Stimulated activated CD4-positive, alpha-beta T cell treated with anti-CD3 and anti-CD28 coated beads, Interleukin-12 subunit alpha, Interleukin-12 subunit beta, amount 100 ng/mL, for 48 hours (primary cell): ENCODE results near the gene SCARF1.
A peak's percentile ranks its signal among the peaks of the same experiment; 100 is the strongest.

Experiments used
- DNase-seq, 3 donors: peaks; one replicate each; pipeline ENCODE4 v3.0.0-alpha.2; 2020; ENCODE audit warnings: low read depth in 2 of 3, low spot score in 1 of 3

SCARF1 gene

DNA sequence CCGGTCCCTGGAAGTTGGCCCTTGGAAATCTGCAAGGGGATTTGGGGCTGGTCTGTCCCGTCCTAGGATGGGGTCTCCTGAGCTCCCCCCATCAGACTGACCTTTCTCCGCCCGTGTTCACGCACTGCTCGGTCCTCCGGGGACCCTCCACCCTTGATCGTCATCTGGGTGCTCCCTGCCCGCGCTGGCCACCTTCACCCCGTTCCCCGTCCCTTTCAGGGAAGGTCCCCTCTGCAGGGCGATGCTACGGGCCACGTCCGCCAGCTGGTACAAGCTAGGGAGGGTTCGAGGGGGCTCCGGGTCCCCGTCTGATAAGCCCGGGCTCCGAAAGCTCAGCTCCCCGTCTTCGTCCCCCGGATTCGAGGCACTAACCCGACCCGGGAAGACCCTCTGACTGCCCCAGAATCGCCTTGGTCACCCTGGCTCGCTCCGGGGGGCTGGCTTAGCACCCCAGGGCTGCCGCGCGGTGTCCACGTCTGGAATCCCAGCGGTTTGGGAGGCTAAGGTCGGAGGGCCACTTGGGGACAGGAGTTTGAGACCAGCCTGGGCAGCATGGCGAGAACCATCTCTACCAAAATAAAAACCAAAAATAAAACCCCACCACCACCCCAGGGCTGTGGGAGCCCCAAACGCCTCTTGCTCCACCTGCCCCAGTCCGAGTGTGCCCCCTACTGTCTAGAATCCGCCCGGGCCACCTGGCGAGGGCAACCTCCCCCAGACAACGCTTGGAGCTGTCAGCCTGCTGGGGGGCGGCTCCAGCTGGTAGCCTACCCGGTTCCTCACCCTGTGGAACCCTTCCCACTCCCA is 15.8 kb downstream of the SCARF1 start:
- peak; percentile 61 to 87 (median 73) for DNase-seq

DNA sequence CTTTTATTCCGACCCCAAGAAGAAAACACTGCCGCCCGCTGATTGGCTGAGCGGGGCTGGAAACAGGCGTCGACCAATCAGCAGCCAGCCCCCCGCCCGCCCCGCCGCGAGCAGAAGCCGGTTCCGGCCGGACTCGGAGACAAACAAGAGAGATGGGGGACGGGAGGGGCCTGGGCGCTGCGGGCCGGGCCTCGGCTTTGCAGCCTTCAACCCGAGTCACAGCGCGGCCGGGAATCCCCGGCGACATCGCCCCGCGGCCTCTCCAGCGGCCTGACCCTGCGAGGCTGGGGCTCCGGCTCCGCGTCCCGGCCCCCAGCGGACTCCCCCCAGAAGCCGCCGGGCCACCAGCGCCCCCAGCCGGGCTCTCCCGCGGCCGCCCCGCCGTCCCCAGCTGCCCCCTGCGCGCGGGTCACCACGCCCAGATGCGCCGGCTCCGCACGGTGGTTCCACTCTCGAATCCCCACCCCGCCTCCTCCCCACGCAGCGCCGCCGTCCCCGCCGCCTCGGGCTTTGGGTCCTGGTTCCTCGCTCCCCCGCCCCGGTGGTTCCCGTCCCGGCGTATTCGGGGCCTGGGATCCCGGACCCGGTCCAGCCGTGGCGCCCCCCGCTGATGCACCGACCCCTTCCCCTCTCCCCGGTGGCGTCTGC is 16.6 kb downstream of the SCARF1 start:
- peak; percentile 69 to 84 (median 73) for DNase-seq

DNA sequence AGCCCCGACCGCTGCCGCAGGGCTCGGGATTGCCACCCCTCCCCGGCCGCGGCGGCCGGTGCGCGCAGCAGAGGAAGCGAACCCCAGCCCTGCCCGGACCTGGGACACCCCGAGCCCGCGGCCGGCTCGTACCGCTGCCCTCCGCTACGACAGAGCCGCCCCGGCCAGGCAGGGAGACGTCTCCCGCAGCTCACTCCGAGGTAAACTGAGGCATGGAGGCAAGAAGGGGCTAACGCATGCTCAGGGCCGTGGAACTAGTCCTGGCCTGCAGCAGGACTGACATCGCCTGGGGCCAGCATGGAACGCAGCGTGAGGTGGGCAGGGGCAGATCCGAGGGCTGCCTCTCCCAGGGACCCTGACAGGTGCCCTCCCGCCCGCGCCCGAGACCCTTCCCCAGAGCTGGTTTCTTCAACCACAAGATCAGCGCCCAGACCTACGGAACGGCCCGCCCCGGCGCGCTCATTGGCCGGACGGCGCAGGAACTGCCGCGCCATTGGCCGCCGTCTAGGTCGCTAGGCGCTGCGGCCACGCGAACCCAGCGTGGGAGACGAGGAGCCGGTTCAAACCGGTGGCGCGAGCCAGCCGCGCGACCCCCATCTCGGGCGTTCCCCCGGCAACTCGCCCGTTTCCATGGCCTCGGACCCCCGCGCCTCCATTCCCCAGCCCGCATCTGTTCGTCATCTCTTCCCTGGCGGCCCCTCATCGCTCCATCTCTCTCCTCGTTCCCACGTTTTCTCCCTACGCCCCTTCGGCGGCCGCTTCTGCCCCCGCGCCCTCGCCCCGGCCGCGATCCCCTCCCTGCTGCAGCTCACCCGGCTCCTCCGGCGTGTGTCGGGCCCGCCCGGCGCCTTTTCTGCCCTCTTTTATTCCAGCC is 17.3 kb downstream of the SCARF1 start, which contains the start of gene SLC43A2:
Gene SLC43A2, minus strand, starts transcription at position 853 of the 874 bp plus-strand sequence. CDS start 960 bp downstream, outside the sequence.
- DNase-seq: peak; percentile 50 to 69 (median 54)

DNA sequence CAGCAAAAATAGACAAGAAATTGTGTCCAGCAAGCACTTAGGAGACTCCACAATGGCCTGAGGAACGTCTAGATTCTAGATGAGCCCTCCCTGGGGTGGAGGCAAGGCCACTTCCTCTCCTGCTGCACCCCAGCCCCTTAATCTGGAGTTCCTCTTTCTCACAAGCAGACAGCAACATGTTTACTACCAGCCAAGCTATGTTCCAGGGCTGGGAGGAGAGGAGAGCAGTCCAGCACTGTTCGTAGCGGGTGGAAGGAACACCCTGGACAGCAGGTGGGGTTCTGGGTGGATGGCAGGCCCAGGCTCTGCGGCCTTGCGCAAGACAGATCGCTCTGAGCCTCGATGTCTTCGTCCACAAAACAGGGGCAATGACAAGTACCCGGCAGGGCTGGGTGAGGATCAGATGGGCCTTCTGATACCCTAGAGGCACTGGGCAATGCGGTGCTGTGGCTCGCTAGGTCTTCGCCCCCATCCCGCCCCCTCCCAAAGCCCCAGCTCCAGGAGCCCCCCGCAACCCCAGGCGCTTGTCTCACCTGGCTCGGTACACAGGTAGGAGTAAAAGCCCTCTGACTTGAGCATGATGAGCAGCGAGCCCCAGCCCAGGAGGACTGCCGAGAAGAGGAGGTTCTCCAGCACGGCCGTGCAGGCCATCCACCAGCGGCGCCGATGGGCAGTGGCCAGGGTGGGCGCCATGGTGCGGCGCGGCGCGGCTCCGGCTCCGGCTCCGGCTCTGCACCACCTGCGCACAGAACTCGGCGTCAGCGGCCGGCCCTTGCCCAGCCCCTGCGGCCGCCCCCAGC is 18.1 kb downstream of the SCARF1 start:
- DNase-seq: no peak

DNA sequence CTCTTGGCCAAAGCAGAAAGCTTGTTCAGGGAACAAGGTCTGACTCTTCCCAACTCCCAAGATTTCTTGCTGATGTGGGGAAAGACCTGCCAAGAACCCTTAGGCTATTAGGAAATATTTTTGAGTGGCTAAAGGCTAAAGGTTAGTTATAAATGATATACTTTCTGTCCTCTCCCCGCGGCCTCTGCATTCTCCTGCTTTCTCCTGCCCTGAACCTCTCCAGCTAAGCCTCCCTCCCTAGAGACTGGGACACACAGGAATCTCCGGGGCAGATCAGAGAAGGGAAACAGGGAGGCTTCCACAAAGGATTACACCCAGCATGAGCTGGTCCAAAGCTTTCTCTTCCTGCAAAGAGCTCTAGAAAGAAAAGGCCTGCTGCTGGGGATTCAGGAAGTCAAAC is 19.2 kb downstream of the SCARF1 start:
- no peak for DNase-seq

DNA sequence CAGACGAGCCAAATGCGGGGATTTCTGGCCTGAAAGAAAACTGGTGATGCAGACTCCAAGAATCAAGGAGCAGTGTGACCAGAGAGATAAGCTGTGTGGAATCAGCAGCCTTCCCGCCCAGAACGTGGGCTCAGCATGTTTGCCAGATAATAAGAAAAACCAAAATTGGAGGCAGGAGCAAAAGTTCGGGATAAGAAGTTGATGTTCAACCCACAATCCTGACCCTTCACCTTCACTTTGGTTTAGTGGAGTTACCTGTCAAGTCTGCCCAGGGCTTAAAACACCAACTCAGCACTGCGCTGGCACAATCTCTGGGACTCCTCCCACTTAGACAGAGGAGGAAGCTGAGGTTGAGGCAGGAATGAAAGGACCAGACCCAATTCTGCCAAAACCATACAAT is 20.0 kb downstream of the SCARF1 start:
- no peak for DNase-seq

DNA sequence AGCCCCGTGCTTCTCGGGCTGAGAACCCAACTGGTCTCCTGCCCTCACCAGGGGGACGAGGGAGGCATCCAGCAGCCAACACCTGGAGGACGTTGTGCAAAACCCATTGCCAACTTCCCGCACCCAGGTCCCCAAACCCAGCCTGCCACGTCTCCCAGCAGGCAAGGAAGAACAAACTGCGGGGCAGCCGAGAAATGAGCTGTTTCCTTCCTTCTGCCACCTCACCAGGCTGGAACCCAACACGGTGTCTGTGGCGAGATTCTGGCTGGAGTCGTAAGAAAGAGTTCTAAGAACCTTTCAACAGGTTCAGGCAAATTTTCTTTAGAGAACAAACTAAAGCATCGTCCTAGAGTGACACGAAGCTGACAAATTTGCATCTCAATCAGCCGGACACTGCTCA is 20.5 kb downstream of the SCARF1 start:
- no peak for DNase-seq

DNA sequence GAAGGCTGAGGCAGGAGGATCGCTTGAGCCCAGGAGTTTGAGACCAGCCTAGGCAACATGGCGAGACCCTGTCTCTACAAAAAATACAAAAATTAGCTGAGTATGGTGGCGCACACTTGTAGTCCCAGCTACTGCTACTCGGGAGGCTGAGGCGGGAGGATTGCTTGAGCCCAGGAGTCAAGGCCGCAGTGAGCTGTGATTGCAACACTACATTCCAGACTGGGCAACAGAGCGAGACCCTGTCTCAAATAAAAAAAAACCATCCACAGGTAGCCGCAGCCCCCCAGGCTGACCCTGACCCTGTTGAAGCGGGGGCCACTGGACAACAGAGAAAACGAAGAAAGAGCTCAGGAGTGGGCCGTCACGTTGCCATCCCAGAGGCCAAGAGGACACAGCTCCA is 20.9 kb downstream of the SCARF1 start:
- no peak for DNase-seq

DNA sequence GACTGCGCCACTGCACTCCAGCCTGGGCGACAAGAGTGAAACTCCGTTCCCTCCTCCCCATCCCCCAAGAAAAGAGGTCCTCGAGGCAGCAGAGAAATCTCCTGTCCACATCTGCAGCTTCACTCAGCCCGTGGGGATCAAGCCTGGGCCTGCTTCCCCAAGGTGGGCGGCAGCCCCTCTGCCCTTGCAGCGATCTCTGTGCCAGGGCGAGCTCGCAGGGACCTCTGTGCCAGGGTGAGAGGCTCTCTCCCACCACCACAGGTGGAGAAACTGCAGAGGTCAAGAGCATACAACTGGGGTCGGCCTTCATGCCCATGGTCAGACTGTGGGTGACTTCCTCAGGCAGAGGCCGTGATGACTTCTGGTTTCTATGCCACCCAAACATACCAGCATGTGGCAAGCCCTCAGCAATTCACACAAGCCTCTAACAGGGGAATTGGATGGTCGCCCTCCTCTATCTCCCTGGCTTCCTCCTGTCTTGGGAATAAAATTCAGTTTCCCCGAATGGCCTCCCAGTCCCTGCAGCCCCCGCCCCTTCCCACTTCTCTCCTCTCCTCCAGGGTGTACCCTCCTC is 22.4 kb downstream of the SCARF1 start:
- DNase-seq: no peak

DNA sequence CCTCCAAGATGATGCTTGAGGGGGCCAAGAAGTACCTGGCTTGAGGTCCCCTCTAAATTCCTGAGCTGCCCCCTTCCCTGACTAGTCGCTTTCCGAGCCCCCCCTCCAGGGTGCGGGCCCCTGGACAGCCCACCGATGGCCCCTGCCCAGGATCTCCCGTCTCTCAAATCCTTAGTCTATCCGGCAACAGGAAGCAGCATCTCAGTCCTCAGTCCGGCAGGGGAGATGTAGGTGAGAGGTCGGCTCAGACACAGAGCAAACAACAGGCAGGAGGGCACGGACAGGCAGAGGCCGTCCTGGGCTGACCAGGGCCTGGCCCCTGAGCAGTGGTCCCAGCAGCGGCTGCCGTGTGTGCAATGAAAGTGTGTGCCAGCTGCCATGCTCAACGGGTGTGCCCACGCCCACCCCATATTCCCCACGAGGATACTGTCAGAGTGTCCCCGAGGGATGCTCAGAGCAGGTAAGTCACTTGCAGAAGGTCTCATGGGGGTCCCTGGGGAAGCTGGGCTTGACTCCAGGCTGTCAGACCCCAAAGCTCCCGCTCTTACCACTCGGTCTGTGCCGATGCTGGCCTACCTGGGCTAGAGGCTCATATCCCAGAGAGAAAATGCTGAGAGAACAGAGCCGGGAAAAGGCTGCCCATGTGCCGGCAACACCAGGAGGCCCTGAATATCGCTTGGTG is 24.1 kb downstream of the SCARF1 start:
- DNase-seq: no peak

DNA sequence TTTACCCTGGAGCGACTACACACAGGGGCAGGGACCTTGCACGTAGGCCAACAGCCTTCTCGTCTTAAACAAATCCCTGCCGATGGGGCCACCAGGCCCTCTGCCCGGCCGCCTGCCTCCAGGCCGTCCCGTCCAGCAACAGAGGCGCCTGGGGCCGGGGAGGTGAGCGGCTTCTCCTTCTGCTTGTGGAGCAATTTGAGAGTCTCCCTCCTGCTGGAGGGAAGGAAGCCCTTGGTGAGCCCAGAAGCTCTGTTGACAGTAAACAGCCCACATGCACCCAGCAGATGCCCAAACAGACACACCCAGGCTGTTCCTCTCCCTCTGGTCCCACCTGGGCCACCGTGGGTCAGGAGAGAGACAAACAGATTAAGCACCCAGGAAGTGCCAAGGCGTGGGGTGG is 25.0 kb downstream of the SCARF1 start:
- DNase-seq: no peak

DNA sequence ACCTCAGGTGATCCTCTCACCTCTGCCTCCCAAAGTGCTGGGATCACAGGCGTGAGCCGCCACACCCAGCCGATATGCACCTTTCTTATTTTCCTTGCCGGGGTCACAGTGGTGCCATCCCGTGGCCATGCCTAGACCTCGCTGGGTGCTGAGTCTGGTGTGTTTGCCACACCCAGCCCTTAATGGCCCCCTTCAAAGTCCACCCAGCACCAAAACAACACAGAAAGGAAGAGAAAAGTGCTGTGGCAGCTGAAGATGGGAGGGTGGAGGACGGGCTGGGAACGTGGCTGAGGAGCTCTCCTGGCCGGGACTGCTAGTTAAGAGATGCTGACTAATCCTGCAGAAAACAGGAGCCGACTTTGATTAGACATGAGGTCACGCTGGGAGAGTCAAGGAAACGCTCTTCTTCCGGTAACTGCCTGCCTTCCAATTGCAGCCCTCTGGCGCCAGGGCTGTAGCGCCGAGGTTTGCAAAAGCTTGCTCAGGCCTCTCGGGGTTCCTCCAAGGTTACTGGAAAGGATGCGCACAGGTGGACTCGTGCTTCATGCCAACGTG is 27.8 kb downstream of the SCARF1 start:
- DNase-seq: no peak

DNA sequence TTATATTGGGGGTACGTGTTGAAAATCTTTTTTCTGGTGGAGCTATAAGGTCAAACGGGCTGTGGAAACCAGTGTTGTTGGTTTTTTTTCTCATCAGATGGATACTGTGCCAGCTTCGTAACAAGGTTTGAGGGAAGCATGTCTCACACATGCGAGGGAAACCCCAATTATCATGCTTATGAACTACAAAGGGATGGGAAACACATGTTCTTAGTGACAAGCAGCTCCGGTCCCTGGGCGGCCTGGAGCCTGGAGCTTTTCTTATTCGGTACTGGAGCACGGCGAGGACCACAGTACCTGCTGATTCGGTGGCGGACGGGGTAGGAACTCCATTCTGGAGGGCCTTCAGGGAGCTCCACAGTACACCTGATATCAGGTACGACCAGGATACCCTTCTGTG is 29.4 kb downstream of the SCARF1 start:
- no peak for DNase-seq

DNA sequence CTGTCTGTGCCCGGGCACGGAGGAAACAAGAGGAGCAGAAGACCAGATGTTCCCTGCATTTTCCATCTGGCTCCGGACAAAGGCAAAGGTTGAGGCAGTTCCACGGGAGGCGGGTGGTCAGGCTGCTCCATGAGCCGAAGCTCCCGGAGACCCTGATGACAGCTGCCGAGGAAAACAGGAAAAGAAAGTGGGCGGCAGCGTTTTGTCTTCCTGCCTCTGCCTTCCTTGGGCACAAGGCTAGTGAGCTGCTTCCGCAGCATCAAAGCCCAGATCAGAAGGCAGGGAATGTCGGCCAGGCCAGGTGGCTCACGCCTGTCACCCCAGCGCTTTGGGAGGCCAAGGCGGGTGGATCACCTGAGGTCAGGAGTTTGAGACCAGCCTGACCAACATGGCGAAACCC is 33.1 kb downstream of the SCARF1 start:
- no peak for DNase-seq

DNA sequence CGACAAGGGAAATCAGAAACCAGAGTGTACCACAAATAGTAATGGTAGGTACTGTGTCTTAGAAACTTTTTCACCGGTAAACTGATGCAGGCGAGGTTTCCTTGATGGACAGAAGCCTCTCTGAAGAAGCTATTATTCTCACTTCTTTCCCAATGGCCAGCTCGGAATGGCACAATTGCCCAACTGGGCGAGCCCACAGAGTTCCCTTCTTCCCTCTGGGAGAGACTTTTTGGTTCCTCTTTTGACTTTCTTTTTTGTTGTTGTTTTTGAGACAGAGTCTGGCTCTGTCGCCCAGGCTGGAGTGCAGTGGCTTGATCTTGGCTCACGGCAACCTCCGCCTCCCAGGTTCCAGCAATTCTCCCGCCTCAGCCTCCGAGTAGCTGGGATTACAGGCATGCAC is 33.8 kb downstream of the SCARF1 start:
- no peak for DNase-seq

DNA sequence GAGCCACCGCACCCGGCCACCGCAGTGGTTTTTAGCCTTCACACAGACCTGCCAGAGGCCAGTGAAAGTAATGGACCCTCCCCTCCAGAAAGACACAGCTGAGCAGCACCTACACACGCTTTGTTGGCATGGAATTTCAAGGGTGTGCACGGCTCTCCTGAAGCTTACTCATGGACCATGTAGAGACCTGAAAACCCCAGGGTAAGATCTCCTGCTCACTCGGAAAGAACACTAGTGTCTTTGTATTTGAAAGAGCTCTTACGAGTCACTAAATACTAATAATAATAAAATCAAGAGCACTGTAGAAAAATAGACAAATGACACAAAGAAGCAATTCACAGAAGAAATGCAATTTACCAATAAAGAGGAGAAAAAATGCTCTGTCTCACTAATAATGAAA is 36.9 kb downstream of the SCARF1 start:
- DNase-seq: no peak

DNA sequence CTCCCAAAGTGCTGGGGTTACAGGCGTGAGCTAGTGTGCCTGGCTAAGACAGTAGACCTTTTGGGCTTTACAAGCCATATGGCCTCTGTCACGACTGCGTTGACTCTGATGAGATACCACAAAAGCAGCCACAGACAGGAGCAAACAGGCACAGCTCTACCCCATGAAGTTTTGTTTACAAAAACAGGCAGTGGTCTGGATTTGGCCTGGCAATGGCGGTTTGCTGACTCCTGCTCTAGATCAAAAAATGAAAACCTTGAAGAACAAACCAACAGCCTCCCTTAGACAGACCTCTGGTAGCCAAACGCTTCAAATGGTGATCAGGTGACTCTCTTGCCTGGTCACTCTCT is 37.6 kb downstream of the SCARF1 start:
- DNase-seq: no peak

DNA sequence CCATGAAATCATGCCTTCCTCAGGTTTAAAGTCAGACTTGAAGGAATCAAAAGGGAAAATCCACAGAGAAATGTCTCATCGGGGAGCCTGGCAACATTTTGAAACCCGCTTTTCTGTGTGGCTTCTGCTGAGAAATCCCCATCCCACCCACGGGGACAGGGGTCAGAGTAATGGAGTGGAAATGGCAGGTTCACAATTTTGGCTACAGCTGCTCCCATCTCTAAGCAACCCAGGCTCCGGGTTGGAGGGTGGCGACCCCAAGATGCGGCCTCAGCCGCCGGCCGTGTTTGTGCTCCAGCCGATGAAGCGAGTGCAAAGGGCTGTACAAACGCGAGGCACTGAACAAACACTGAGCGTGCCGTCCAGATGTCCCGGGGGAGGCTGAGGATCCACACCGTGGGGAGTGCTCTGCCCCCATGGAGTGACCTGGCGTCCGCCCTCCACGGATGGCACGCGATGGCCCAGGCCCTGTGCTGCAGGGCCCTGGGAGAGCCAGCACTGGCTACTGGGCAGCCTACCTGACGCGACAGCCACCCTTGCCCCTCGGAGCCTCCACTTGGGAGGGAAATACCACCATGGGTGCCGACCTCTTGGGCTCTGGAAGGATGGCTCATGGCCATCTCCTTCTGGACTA is 39.1 kb downstream of the SCARF1 start:
- DNase-seq: peak in 1 of 3 donors; percentile 45

DNA sequence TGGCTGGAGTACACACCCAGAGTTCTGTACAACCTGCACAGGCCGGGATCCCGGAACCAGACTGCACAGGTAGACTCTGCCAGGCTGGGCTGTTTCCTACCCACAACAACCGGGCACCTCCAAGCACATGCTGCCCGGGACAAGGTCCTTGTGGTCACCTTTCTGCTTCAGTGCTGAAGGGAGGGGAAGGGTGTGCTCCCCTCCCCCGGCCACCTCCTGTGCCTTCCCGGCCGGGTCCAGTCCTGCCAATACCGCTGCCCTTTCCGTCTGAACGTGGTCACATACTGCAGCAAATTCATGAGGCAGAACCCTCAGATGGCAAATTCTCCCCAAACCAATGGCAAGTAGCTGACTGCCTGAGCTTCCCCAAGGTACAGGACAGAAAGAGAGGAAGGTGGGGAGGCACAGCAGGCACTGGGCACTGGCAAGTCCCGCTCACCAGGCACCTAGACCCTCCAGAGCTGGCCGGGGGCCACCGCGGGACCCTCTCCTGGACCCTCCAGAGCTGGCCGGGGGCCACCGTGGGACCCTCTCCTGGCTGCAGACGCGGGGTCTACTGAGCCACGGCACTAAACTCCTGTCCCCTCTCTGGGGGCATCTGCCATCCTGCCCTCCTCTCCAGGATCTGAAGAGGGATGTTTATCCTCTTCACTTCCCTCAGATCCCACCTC is 39.7 kb downstream of the SCARF1 start:
- no peak for DNase-seq
